IMR-90 (cell line): ENCODE measurements around the gene ADD2. TPM values are rescaled to one million over a fixed set of nuclear protein-coding genes. Genes with fewer than 3 reads are reported as not detected.

Experiments used
- ATAC-seq: fragments of 200-7000 bp; cut with Tn5 transposase; 2 replicates; pipeline ENCODE4 v1.9.1; 2020; ENCODE audit warnings: low read depth, mild to moderate bottlenecking, moderate library complexity
- BruUV-seq: library from RNA; stranded (reverse); fragments of 400-500 nt; replicated peaks from 2 replicates; lab custom pipeline; 2021; lab: Mats Ljungman, UMichigan
- CTCF ChIA-PET: fragments of 300-600 bp; formaldehyde crosslinking; extraction: SDS; loops from one replicate; lab custom pipeline; 2021; ENCODE audit warnings: antibody characterized with exemption; lab: Yijun Ruan, JAX
- POLR2A ChIA-PET: fragments of 300-600 bp; sonication (Branson Sonifier 250); formaldehyde crosslinking; loops from one replicate; lab custom pipeline; 2022; ENCODE audit warnings: antibody characterized with exemption; ENCODE audit not compliant: unreplicated experiment; lab: Charles Lee
- DNase-seq: peaks from one replicate; pipeline ENCODE4 v3.0.0; 2013
- H2AFZ ChIP-seq: replicated peaks from 2 replicates; pipeline ENCODE3; 2013; ENCODE audit warnings: low read length, mild to moderate bottlenecking; ENCODE audit not compliant: poor library complexity
- H2AK5ac ChIP-seq: 2 replicates; pipeline ENCODE4 v1.6.1; 2013; ENCODE audit warnings: low read depth, low read length, inconsistent platforms
- H2AK9ac ChIP-seq: replicated peaks from 2 replicates; pipeline ENCODE3; 2013; ENCODE audit warnings: mild to moderate bottlenecking, low read depth, low read length, moderate library complexity; ENCODE audit not compliant: poor library complexity
- H2BK120ac ChIP-seq: 2 replicates; pipeline ENCODE4 v1.6.1; 2013; ENCODE audit warnings: low read depth, low read length, inconsistent platforms
- H2BK15ac ChIP-seq: 3 replicates; pipeline ENCODE4 v1.6.1; 2013; ENCODE audit warnings: low read depth, low read length, inconsistent platforms
- H2BK20ac ChIP-seq: 2 replicates; pipeline ENCODE4 v1.6.1; 2013; ENCODE audit warnings: low read depth, mild to moderate bottlenecking, inconsistent platforms, low read length, moderate library complexity
- H2BK5ac ChIP-seq: 2 replicates; pipeline ENCODE4 v1.6.1; 2013; ENCODE audit warnings: mild to moderate bottlenecking, low read depth, low read length, inconsistent platforms; ENCODE audit not compliant: poor library complexity, severe bottlenecking
- H3K14ac ChIP-seq: replicated peaks from 2 replicates; pipeline ENCODE4 v1.6.1; 2013; ENCODE audit warnings: low read depth, low read length, inconsistent platforms
- H3K18ac ChIP-seq: 2 replicates; pipeline ENCODE4 v1.6.1; 2013; ENCODE audit warnings: low read depth, low read length, control low read depth
- H3K23ac ChIP-seq: 2 replicates; pipeline ENCODE4 v1.6.1; 2013; ENCODE audit warnings: low read depth, low read length, inconsistent platforms
- H3K27ac ChIP-seq: 2 replicates; pipeline ENCODE4 v1.5.1; 2013; ENCODE audit warnings: mild to moderate bottlenecking, control low read depth, low read length; ENCODE audit not compliant: insufficient read depth
- H3K27me3 ChIP-seq: 2 replicates; pipeline ENCODE4 v1.6.1; 2013; ENCODE audit warnings: low read length; ENCODE audit not compliant: control insufficient read depth, insufficient read depth
- H3K36me3 ChIP-seq: 2 replicates; pipeline ENCODE4 v1.6.1; 2013; ENCODE audit warnings: low read length, mixed read lengths; ENCODE audit not compliant: control insufficient read depth, insufficient read depth
- H3K4ac ChIP-seq: 2 replicates; pipeline ENCODE4 v1.6.1; 2013; ENCODE audit warnings: low read depth, low read length, inconsistent platforms
- H3K4me1 ChIP-seq: 2 replicates; pipeline ENCODE4 v1.6.1; 2013; ENCODE audit warnings: low read length, mixed read lengths; ENCODE audit not compliant: control insufficient read depth, insufficient read depth
- H3K4me2 ChIP-seq: 2 replicates; pipeline ENCODE4 v1.6.1; 2013; ENCODE audit warnings: low read depth, mild to moderate bottlenecking, control low read depth, low read length, moderate library complexity
- H3K4me3 ChIP-seq: 2 replicates; pipeline ENCODE4 v1.5.1; 2013; ENCODE audit warnings: low read depth, mild to moderate bottlenecking, control low read depth, low read length, moderate library complexity; ENCODE audit not compliant: insufficient read depth
- H3K56ac ChIP-seq: 2 replicates; pipeline ENCODE4 v1.6.1; 2013; ENCODE audit warnings: low read length, inconsistent platforms; ENCODE audit not compliant: insufficient read depth; ENCODE audit errors: extremely low read depth
- H3K79me1 ChIP-seq, 2 experiments: 2 replicates each; pipeline ENCODE4 v1.6.1; 2013; ENCODE audit warnings: low read length in 2 of 2, inconsistent platforms in 1 of 2, low read depth in 1 of 2
- H3K9ac ChIP-seq: 2 replicates; pipeline ENCODE4 v1.6.1; 2013; ENCODE audit warnings: low read depth, low read length, control low read depth
- H3K9me1 ChIP-seq: 2 replicates; pipeline ENCODE4 v1.6.1; 2013; ENCODE audit warnings: low read length, inconsistent platforms; ENCODE audit not compliant: insufficient read depth
- H3K9me3 ChIP-seq: 2 replicates; pipeline ENCODE4 v1.6.1; 2013; ENCODE audit warnings: low read length; ENCODE audit not compliant: control insufficient read depth, insufficient read depth
- H4K20me1 ChIP-seq: 2 replicates; pipeline ENCODE4 v1.6.1; 2013; ENCODE audit warnings: low read length, inconsistent platforms; ENCODE audit not compliant: insufficient read depth
- H4K5ac ChIP-seq: 2 replicates; pipeline ENCODE4 v1.6.1; 2013; ENCODE audit warnings: mild to moderate bottlenecking, low read depth, low read length, control low read depth
- H4K8ac ChIP-seq, 2 experiments: 2 replicates each; pipeline ENCODE4 v1.6.1; 2013; ENCODE audit warnings: low read depth in 2 of 2, low read length in 2 of 2, control low read depth in 1 of 2, inconsistent platforms in 1 of 2
- H4K91ac ChIP-seq: 2 replicates; pipeline ENCODE4 v1.6.1; 2013; ENCODE audit warnings: low read depth, low read length, inconsistent platforms; ENCODE audit not compliant: insufficient read depth
- BHLHE40 ChIP-seq: fragments of 150-350 bp; IDR thresholded peaks from 2 replicates; pipeline ENCODE4 v1.6.1; 2016; ENCODE audit warnings: mild to moderate bottlenecking, low read depth, low read length
- CHD1 ChIP-seq: IDR thresholded peaks from 2 replicates; pipeline ENCODE4 v1.6.1; 2012; ENCODE audit warnings: low read depth, low read length, improper control_type of control experiment
- FOS ChIP-seq: fragments of 150-350 bp; IDR thresholded peaks from 2 replicates; pipeline ENCODE4 v1.6.1; 2016; ENCODE audit warnings: low read depth, low read length
- MAFK ChIP-seq: IDR thresholded peaks from 2 replicates; pipeline ENCODE4 v1.6.1; 2012; ENCODE audit warnings: low read depth, low read length, improper control_type of control experiment
- MAZ ChIP-seq: IDR thresholded peaks from 2 replicates; pipeline ENCODE4 v1.6.1; 2012; ENCODE audit warnings: low read depth, mild to moderate bottlenecking, low read length, improper control_type of control experiment, moderate library complexity, borderline replicate concordance
- MXI1 ChIP-seq: IDR thresholded peaks from 2 replicates; pipeline ENCODE4 v1.6.1; 2012; ENCODE audit warnings: low read depth, mild to moderate bottlenecking, low read length, moderate library complexity, borderline replicate concordance
- NFE2L2 ChIP-seq: fragments of 150-350 bp; IDR thresholded peaks from 2 replicates; pipeline ENCODE4 v1.6.1; 2016; ENCODE audit warnings: low read depth, mild to moderate bottlenecking, low read length
- POLR2A ChIP-seq: IDR thresholded peaks from 2 replicates; pipeline ENCODE4 v1.6.1; 2012; ENCODE audit warnings: mild to moderate bottlenecking, low read depth, low read length
- RCOR1 ChIP-seq: IDR thresholded peaks from 2 replicates; pipeline ENCODE4 v1.6.1; 2012; ENCODE audit warnings: mild to moderate bottlenecking, low read length, improper control_type of control experiment; ENCODE audit not compliant: insufficient replicate concordance
- RFX5 ChIP-seq: IDR thresholded peaks from 2 replicates; pipeline ENCODE4 v1.8.0; 2012; ENCODE audit warnings: low read depth, mild to moderate bottlenecking, low read length, moderate library complexity
- SMC3 ChIP-seq: fragments of 150-350 bp; IDR thresholded peaks from 2 replicates; pipeline ENCODE4 v1.6.1; 2016; ENCODE audit warnings: low read depth, mild to moderate bottlenecking, antibody characterized with exemption, low read length, moderate library complexity
- WGBS, 2 experiments: methylation state at CpG; one replicate each; pipeline versions ENCODE4 v1.1.5 to v1.1.7; 2013; ENCODE audit warnings: missing lambda C conversion rate in 2 of 2; ENCODE audit not compliant: insufficient read length in 1 of 2; ENCODE audit errors: extremely low coverage in 2 of 2; 5-methylcytosine and 5-hydroxymethylcytosine counted together
- dilution Hi-C: fragments of 300-500 bp; cut with HindIII; formaldehyde crosslinking; loops from one replicate; pipeline ENCODE4 v1.14.3; 2018; ENCODE audit warnings: low sequenced_read_pairs; ENCODE audit not compliant: unreplicated experiment
- in situ Hi-C: fragments of 300-500 bp; cut with MboI; formaldehyde crosslinking; loops from 3 replicates; pipeline ENCODE4 v1.14.3; 2019; ENCODE audit warnings: low sequenced_read_pairs, inconsistent platforms, mixed read lengths
- intact Hi-C: fragments of 100-400 bp; cut with micrococcal nuclease; formaldehyde crosslinking; loops from 2 replicates; pipeline ENCODE4 v1.10.0; 2022
- polyA plus RNA-seq, 3 experiments: library from polyadenylated mRNA; depleted of rRNA; stranded (reverse); fragments of >200 nt; gene quantifications; 2 replicates each; pipeline ENCODE4 v1.2.3, GENCODE V29; 2012; ENCODE audit warnings: low replicate concordance in 1 of 3
- total RNA-seq: library from RNA; depleted of rRNA; stranded (reverse); fragments of >200 nt; gene quantifications from 2 replicates; pipeline ENCODE4 v1.2.3, GENCODE V29; 2012
- TF ChIP-seq, protein P1 (sequence below): fragments of 150-350 bp; IDR thresholded peaks from 2 replicates; pipeline ENCODE4 v1.6.1; 2016; ENCODE audit warnings: low read depth, mild to moderate bottlenecking, low read length, moderate library complexity, borderline replicate concordance
- TF ChIP-seq, protein P2 (sequence below): conservative IDR thresholded peaks from 2 replicates; pipeline ENCODE4 v1.5.1; 2012; ENCODE audit warnings: mild to moderate bottlenecking, low read depth, low read length, improper control_type of control experiment

ADD2 gene
- total and polyA plus RNA-seq, 2 of the 4 experiments (the other 2 are of a cell fraction), result not detected

DNA sequence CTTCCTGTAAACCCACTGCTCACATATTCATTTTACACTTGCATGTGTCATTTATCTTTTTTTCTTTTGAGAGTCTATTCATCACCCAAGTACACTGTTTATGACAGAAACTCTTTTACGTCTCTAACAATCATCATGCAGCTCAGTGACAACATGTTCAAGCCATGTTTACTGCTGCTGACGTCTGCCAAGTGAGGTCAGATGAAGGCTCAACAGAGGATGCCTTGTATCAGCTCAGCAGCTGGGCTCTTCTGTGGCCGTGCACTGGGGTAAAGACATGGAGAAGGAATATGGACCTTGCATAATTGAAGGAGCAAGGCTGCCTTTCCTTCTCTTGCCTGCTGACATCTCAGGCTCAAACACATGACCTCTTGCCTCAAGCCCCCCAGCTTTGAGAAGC lies 99.6 kb downstream of the ADD2 start:
- Histone ChIP-seq H3K9me1 (no peaks in the 10 kb centered on the region), H4K5ac (no peak overlapping the region), H3K79me1 (no peaks in the 10 kb centered on the region), H3K27ac (no peak overlapping the region), H2BK120ac (no peak overlapping the region), H3K4me2 (no peak overlapping the region), H3K36me3 (no peaks in the 10 kb centered on the region), H3K4ac (no peak overlapping the region), H2BK5ac (no peak overlapping the region), H3K27me3 (no peaks in the 10 kb centered on the region; the same call in 1 of the 2 replicates), H3K9ac (no peak overlapping the region), H3K18ac (no peak overlapping the region), H3K4me3 (no peak overlapping the region), H3K9me3 (no peaks in the 10 kb centered on the region), H4K91ac (no peak overlapping the region), H2BK15ac (no peak overlapping the region), H4K20me1 (no peaks in the 10 kb centered on the region), H3K14ac (no peak overlapping the region), H2AK5ac (no peak overlapping the region), H3K4me1 (no peaks in the 10 kb centered on the region), H2AK9ac (no peak overlapping the region), H2BK20ac (no peak overlapping the region), H4K8ac (no peak overlapping the region), H3K56ac (no peak overlapping the region), H3K23ac (no peak overlapping the region), H2AFZ (no peak overlapping the region)
- BruUV-seq, result no TSS peak
- in situ Hi-C loops, result no loop called here
- POLR2A ChIA-PET, result no interaction called here
- intact Hi-C loops, result no loop called here
- CTCF ChIA-PET, result no interaction called here
- no CpG with 5 or more reads among the region's 3 CpGs for WGBS, 2 experiments
- DNase-seq, result no peak
- dilution Hi-C loops, result no loop called here
- no peak for ATAC-seq
- no peak for TF ChIP-seq NFE2L2
- TF ChIP-seq RCOR1, result no peak
- no peak for TF ChIP-seq POLR2A
- no peak for TF ChIP-seq CHD1
- no peak for TF ChIP-seq RFX5
- TF ChIP-seq SMC3, result no peak
- TF ChIP-seq FOS, result no peak
- TF ChIP-seq, protein P1, sequence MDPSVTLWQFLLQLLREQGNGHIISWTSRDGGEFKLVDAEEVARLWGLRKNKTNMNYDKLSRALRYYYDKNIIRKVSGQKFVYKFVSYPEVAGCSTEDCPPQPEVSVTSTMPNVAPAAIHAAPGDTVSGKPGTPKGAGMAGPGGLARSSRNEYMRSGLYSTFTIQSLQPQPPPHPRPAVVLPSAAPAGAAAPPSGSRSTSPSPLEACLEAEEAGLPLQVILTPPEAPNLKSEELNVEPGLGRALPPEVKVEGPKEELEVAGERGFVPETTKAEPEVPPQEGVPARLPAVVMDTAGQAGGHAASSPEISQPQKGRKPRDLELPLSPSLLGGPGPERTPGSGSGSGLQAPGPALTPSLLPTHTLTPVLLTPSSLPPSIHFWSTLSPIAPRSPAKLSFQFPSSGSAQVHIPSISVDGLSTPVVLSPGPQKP, result no peak
- no peak for TF ChIP-seq BHLHE40
- no peak for TF ChIP-seq MAZ
- TF ChIP-seq MAFK, result no peak
- TF ChIP-seq, protein P2, sequence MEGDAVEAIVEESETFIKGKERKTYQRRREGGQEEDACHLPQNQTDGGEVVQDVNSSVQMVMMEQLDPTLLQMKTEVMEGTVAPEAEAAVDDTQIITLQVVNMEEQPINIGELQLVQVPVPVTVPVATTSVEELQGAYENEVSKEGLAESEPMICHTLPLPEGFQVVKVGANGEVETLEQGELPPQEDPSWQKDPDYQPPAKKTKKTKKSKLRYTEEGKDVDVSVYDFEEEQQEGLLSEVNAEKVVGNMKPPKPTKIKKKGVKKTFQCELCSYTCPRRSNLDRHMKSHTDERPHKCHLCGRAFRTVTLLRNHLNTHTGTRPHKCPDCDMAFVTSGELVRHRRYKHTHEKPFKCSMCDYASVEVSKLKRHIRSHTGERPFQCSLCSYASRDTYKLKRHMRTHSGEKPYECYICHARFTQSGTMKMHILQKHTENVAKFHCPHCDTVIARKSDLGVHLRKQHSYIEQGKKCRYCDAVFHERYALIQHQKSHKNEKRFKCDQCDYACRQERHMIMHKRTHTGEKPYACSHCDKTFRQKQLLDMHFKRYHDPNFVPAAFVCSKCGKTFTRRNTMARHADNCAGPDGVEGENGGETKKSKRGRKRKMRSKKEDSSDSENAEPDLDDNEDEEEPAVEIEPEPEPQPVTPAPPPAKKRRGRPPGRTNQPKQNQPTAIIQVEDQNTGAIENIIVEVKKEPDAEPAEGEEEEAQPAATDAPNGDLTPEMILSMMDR, result no peak
- no peak for TF ChIP-seq MXI1
